Erythroblast (primary cell): ENCODE measurements around the gene ITPR3.

Experiments
- DNase-seq, 2 experiments: peaks; one replicate each; lab custom pipeline; 2025; lab: John Stamatoyannopoulos, UW
- GATA1 ChIP-seq: IDR thresholded peaks from 2 replicates; pipeline ENCODE4 v1.6.1; 2011; ENCODE audit warnings: low read depth, mild to moderate bottlenecking, control low read depth, low read length, moderate library complexity
- POLR2A ChIP-seq: IDR thresholded peaks from 2 replicates; pipeline ENCODE4 v1.6.1; 2011; ENCODE audit warnings: mild to moderate bottlenecking, low read length

The ITPR3 gene

GRCh38 chr6:33699739-33700138 is 78.6 kb downstream of the ITPR3 start:
- DNase-seq = no peak

GRCh38 chr6:33700391-33701050 is 79.4 kb downstream of the ITPR3 start:
- TF ChIP-seq POLR2A (no peak), GATA1 (no peak)
- DNase-seq = peak; percentile 62 to 72

More at GRCh38 chr6:33699739-33700138, 78.6 kb downstream of the ITPR3 start:
- no peak for TF ChIP-seq GATA1
- no peak for TF ChIP-seq POLR2A

GRCh38 chr6:33702345-33702977 is 81.3 kb downstream of the ITPR3 start:
- DNase-seq = peak; percentile 64 to 73
- TF ChIP-seq GATA1 (no peak), POLR2A (no peak)

- TF ChIP-seq GATA1 = no peak
- no peak for TF ChIP-seq POLR2A
- DNase-seq = no peak
Observed at GRCh38 chr6:33704215-33705066, 83.3 kb downstream of the ITPR3 start.

DNA sequence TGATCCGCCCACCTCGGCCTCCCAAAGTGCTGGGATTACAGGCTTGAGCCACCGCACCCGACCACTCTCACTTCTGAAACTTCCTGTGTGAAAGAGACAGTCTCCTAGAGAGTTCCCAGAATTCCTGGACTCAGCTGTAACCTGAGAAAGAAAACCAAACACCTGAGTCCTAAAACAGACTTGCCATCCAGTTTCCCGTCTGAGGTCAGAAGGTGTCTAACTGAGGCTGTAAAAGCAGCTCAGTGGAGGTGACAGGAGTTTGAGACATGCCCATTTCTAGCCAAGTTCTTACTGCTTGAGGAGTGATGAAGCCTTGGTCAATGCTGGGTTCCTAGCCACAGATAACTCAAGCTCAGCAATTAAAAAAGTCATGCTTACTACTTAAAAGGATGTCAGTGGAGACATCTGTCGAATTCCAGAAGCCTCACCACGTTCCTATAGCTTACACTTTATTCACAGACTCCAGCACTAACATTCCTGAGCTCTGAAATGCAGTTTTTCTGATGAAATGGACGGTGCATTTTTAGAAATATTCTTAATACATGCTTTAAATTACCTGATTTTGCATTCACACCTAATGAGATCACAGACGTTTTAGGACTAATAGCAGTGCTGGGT is 84.3 kb downstream of the ITPR3 start:
- TF ChIP-seq POLR2A = no peak
- no peak for TF ChIP-seq GATA1
- no peak for DNase-seq

DNA sequence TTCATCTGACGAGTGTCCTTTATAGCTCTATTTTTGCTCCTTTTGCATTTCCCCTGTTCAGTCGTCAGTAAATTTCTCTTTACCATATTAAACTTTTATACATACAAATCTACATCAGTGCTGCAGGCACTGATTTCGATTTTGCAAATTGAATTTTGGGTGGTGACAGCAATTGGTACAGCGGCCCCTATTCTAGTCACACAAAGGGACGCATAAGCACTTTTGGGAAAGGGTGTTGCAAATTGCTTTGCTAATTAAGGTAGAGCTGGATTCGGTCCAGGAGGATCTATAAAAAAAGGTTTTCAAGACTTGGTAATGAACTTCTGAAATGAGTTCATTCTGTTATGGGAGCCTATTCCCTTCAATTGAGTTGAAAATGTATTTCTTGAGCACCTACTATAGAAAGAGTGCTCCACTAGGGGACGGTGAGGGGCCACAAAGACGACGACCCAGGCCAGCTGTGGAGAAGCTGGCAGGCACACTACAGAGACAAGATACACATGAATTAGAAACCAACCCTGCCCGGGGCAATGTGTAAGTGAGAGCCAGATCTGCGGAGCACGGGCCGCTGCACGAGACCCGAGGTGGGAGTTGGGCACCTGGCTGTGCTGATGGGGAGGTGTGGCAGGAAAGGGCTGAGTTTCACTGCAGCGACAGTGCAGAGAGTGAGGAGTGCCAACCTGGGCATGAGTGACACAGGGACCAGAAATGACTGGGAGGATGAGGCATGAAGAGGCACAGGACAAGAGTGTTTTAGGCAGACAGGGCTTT is 85.0 kb downstream of the ITPR3 start:
- no peak for TF ChIP-seq GATA1
- no peak for TF ChIP-seq POLR2A
- no peak for DNase-seq

GRCh38 chr6:33707771-33708170 is 86.6 kb downstream of the ITPR3 start:
- DNase-seq = no peak
- TF ChIP-seq GATA1 (no peak), POLR2A (no peak)

GRCh38 chr6:33708516-33709204 is 87.5 kb downstream of the ITPR3 start:
- no peak for TF ChIP-seq GATA1
- TF ChIP-seq POLR2A = no peak
- no peak for DNase-seq

DNA sequence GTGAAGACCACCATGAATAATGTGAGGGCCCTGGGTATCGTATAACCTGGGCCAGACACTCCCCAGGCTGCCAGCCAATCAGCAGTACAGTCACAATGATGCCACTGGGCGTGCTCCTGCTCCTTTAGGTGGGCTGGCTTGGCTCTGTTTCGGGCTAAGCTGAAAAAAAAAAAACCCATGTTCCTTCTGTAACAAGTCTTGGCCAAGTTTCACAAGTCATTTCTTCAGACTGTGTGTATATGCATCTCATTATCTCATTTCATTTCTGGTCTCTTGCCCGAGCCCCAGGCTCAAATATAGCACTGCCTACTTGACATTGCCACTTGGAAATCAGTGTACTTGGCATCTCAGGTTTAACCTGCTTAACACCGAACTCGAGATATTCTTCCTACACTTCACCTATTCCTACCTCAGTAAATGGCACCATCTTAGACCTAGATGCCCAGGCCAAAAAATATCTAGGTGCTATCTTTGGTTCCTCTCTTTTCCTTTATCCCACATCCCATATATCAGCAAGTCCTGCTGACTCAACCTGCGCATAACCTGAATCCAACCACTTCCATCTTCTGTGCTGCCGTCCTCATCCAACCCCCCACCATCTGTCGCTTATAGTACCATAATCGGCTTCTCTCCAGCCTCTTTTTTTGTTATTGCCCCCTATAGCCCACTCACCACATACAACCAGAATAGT is 88.6 kb downstream of the ITPR3 start:
- no peak for TF ChIP-seq POLR2A
- TF ChIP-seq GATA1 = no peak
- DNase-seq = no peak

- DNase-seq = peak; percentile 40 to 51
- TF ChIP-seq GATA1 (no peak), POLR2A (no peak)
Observed at GRCh38 chr6:33710296-33711121, 89.4 kb downstream of the ITPR3 start.
